T-cell (primary cell): Measurements from ENCODE around the gene IPO8. TPM values are rescaled to one million over a fixed set of nuclear protein-coding genes. Genes with fewer than 3 reads are reported as not detected.

Experiments
- ATAC-seq, 4 experiments: fragments of 200-7000 bp in 3 of 4; fragments of 150-1000 bp in 1 of 4; cut with Tn5 transposase; replicated peaks in 1 of 4; 1 replicate in 3 of 4; 2 replicates in 1 of 4; pipeline ENCODE4 v1.10.0; 2021; ENCODE audit warnings: moderate library complexity in 3 of 4, mild to moderate bottlenecking in 2 of 4, moderate number of reproducible peaks in 1 of 4
- CTCF ChIA-PET, 2 donors: fragments of 300-600 bp; sonication (Branson Sonifier 250); formaldehyde crosslinking; loops; one replicate each; lab custom pipeline; 2022; ENCODE audit warnings: antibody characterized with exemption in 2 of 2; lab: Charles Lee
- POLR2A ChIA-PET, 2 donors: fragments of 300-600 bp; sonication (Branson Sonifier 250); formaldehyde crosslinking; loops; one replicate each; lab custom pipeline; 2022; ENCODE audit warnings: antibody characterized with exemption in 2 of 2; lab: Charles Lee
- DNase-seq, 35 experiments: peaks; one replicate each; pipeline versions ENCODE4 v3.0.0 to v3.0.0-alpha.2; 2013 to 2023
- H3K27ac ChIP-seq: one replicate; pipeline ENCODE4 v1.5.1; 2013; ENCODE audit warnings: low read length
- H3K27me3 ChIP-seq, 2 experiments: replicated peaks in 1 of 2; 1 replicate in 1 of 2; 2 replicates in 1 of 2; pipeline versions ENCODE4 v1.6.1 to v1.7.0; 2013; ENCODE audit warnings: low read length in 1 of 2, mixed read lengths in 1 of 2; ENCODE audit not compliant: control insufficient read depth in 2 of 2, insufficient read depth in 2 of 2; ENCODE audit errors: extremely low read depth in 1 of 2
- H3K36me3 ChIP-seq, 2 donors: 1 replicate in 1 of 2; 2 replicates in 1 of 2; pipeline versions ENCODE4 v1.6.1 to v1.7.0; 2013; ENCODE audit warnings: low read length in 1 of 2; ENCODE audit not compliant: control insufficient read depth in 2 of 2, insufficient read depth in 1 of 2; ENCODE audit errors: extremely low read depth in 1 of 2
- H3K4me1 ChIP-seq, 2 experiments: 1 replicate in 1 of 2; 2 replicates in 1 of 2; pipeline versions ENCODE4 v1.6.1 to v1.7.0; 2013; ENCODE audit warnings: low read length in 2 of 2, mixed read lengths in 1 of 2; ENCODE audit not compliant: insufficient read depth in 2 of 2, control insufficient read depth in 1 of 2; ENCODE audit errors: extremely low read depth in 1 of 2
- H3K4me3 ChIP-seq, 2 donors: 1 replicate in 1 of 2; 2 replicates in 1 of 2; pipeline versions ENCODE4 v1.5.1 to v1.7.0; 2013; ENCODE audit warnings: mild to moderate bottlenecking in 2 of 2, low read length in 1 of 2, moderate library complexity in 1 of 2; ENCODE audit not compliant: control insufficient read depth in 1 of 2; ENCODE audit errors: extremely low read depth in 1 of 2
- H3K9me3 ChIP-seq: 2 replicates; pipeline ENCODE4 v1.7.0; 2013
- H3K27ac Mint-ChIP-seq, 2 donors: one replicate each; pipeline ENCODE4 v1.8.0; 2020 to 2021; ENCODE audit warnings: mild to moderate bottlenecking in 2 of 2, mixed read lengths in 2 of 2
- H3K27me3 Mint-ChIP-seq, 2 donors: one replicate each; pipeline ENCODE4 v1.8.0; 2021 to 2022; ENCODE audit warnings: mixed read lengths in 2 of 2
- H3K36me3 Mint-ChIP-seq: one replicate; pipeline ENCODE4 v1.8.0; 2021; ENCODE audit warnings: mixed read lengths
- H3K4me1 Mint-ChIP-seq, 3 donors: one replicate each; pipeline ENCODE4 v1.8.0; 2020 to 2022; ENCODE audit warnings: mixed read lengths in 3 of 3, mild to moderate bottlenecking in 1 of 3
- H3K4me3 Mint-ChIP-seq, 3 donors: one replicate each; pipeline ENCODE4 v1.8.0; 2020 to 2022; ENCODE audit warnings: mild to moderate bottlenecking in 3 of 3, mixed read lengths in 3 of 3, moderate library complexity in 3 of 3
- H3K9me3 Mint-ChIP-seq, 3 donors: one replicate each; pipeline ENCODE4 v1.8.0; 2020 to 2022; ENCODE audit warnings: mixed read lengths in 3 of 3
- WGBS: methylation state at CpG from one replicate; pipeline ENCODE4 v1.1.5; 2013; ENCODE audit warnings: missing lambda C conversion rate; ENCODE audit not compliant: insufficient coverage; 5-methylcytosine and 5-hydroxymethylcytosine counted together
- total RNA-seq, 35 experiments: library from RNA in 6 of 35; stranded (reverse) in 6 of 35; fragments of 120-200 nt in 1 of 35; gene quantifications; one replicate each; pipeline versions ENCODE4 v1.2.1 to v1.2.4 and lab custom pipeline; 2013 to 2026

Gene IPO8
- total RNA-seq, 5 donors from 2014 or later (not counting 1 experiment from before 2014, with no cell fraction given), result 29.9 to 54.9 (median 45.1) TPM

- DNase-seq (no peak), ATAC-seq (no peak)
- no peaks in the 10 kb centered on the region for H3K9me3 Mint-ChIP-seq
- Histone ChIP-seq H3K9me3 (no peaks in the 10 kb centered on the region), H3K27ac (no peak overlapping the region), H3K4me1 (no peaks in the 10 kb centered on the region), H3K4me3 (no peak overlapping the region), H3K36me3 (peaks cover 6 to 46% of the 10 kb centered on the region in 2 donors), H3K27me3 (no peaks in the 10 kb centered on the region)
- no CpG with 5 or more reads among the region's 1 CpG for WGBS
- no peak overlapping the region for H3K4me3 Mint-ChIP-seq
- H3K27me3 Mint-ChIP-seq, result no peaks in the 10 kb centered on the region
- H3K4me1 Mint-ChIP-seq, result peaks cover 0 to under 1% (median 0%) of the 10 kb centered on the region in 3 donors
- POLR2A ChIA-PET, result no interaction called here
- peaks cover 55% of the 10 kb centered on the region for H3K36me3 Mint-ChIP-seq
- CTCF ChIA-PET, result no interaction called here
- no peak overlapping the region for H3K27ac Mint-ChIP-seq
Measured at GRCh38 chr12:30678221-30678620, 17.4 kb downstream of the IPO8 start.

- Mint-ChIP-seq H3K27ac (no peak overlapping the region), H3K36me3 (peaks cover 37% of the 10 kb centered on the region), H3K27me3 (no peaks in the 10 kb centered on the region), H3K9me3 (no peaks in the 10 kb centered on the region), H3K4me1 (no peaks in the 10 kb centered on the region), H3K4me3 (no peak overlapping the region)
- ATAC-seq, result no peak
- POLR2A ChIA-PET, result no interaction called here
- peaks cover 0 to 34% of the 10 kb centered on the region in 2 donors for H3K36me3 ChIP-seq
- H3K4me1 ChIP-seq, result no peaks in the 10 kb centered on the region
- no peaks in the 10 kb centered on the region for H3K9me3 ChIP-seq
- CTCF ChIA-PET, result interaction anchor here (0.7 to 0.9 kb wide), 2 partner anchors 96 to 182 kb away, joined by 3 read pairs; no protein-coding TSS in a partner anchor
- no peak overlapping the region for H3K27ac ChIP-seq
- no peaks in the 10 kb centered on the region for H3K27me3 ChIP-seq
- WGBS, result 96% methylated on average over 3 of the region's 4 CpGs
- no peak for DNase-seq
- no peak overlapping the region for H3K4me3 ChIP-seq
Measured at GRCh38 chr12:30661210-30661609, 34.5 kb downstream of the IPO8 start.

- Mint-ChIP-seq H3K27ac (no peak overlapping the region), H3K9me3 (no peaks in the 10 kb centered on the region), H3K27me3 (no peaks in the 10 kb centered on the region), H3K4me1 (peaks cover 0 to 11% (median 5%) of the 10 kb centered on the region in 3 donors), H3K4me3 (no peak overlapping the region), H3K36me3 (peaks cover 40% of the 10 kb centered on the region)
- CTCF ChIA-PET, result no interaction called here
- DNase-seq (no peak), ATAC-seq (no peak)
- WGBS, result no CpG with 5 or more reads among the region's 1 CpG
- Histone ChIP-seq H3K4me3 (no peak overlapping the region), H3K27ac (no peak overlapping the region), H3K36me3 (peaks cover 0 to 13% of the 10 kb centered on the region in 2 donors), H3K27me3 (no peaks in the 10 kb centered on the region), H3K4me1 (no peaks in the 10 kb centered on the region), H3K9me3 (no peaks in the 10 kb centered on the region)
- POLR2A ChIA-PET, result no interaction called here
Measured at GRCh38 chr12:30652034-30652696, 43.5 kb downstream of the IPO8 start.

GRCh38 chr12:30646821-30647220 lies 48.8 kb downstream of the IPO8 start:
- Histone ChIP-seq H3K4me3 (no peak overlapping the region), H3K36me3 (peaks cover 6 to 20% of the 10 kb centered on the region in 2 donors), H3K9me3 (no peaks in the 10 kb centered on the region), H3K27me3 (no peaks in the 10 kb centered on the region), H3K27ac (no peak overlapping the region), H3K4me1 (no peaks in the 10 kb centered on the region)
- no peak overlapping the region for H3K4me3 Mint-ChIP-seq
- POLR2A ChIA-PET, result no interaction called here
- H3K9me3 Mint-ChIP-seq, result no peaks in the 10 kb centered on the region
- WGBS, result 100% methylated on average over 2 of the region's 4 CpGs
- H3K27me3 Mint-ChIP-seq, result no peaks in the 10 kb centered on the region
- peaks cover 46% of the 10 kb centered on the region for H3K36me3 Mint-ChIP-seq
- no peak overlapping the region for H3K27ac Mint-ChIP-seq
- ATAC-seq (no peak), DNase-seq (no peak)
- CTCF ChIA-PET, result no interaction called here
- H3K4me1 Mint-ChIP-seq, result peaks cover 0 to 10% (median 8%) of the 10 kb centered on the region in 3 donors

GRCh38 chr12:30643366-30643765 lies 52.3 kb downstream of the IPO8 start:
- Histone ChIP-seq H3K4me3 (no peak overlapping the region), H3K36me3 (peaks cover 6 to 29% of the 10 kb centered on the region in 2 donors), H3K9me3 (no peaks in the 10 kb centered on the region), H3K27me3 (no peaks in the 10 kb centered on the region), H3K4me1 (no peaks in the 10 kb centered on the region), H3K27ac (no peak overlapping the region)
- ATAC-seq (no peak), DNase-seq (no peak)
- ChIA-PET POLR2A (no interaction called here), CTCF (no interaction called here)
- no peaks in the 10 kb centered on the region for H3K9me3 Mint-ChIP-seq
- no peak overlapping the region for H3K27ac Mint-ChIP-seq
- H3K4me3 Mint-ChIP-seq, result no peak overlapping the region
- H3K36me3 Mint-ChIP-seq, result peaks cover 52% of the 10 kb centered on the region
- WGBS, result no CpG with 5 or more reads among the region's 4 CpGs
- no peaks in the 10 kb centered on the region for H3K27me3 Mint-ChIP-seq
- peaks cover 0 to 9% (median 3%) of the 10 kb centered on the region in 3 donors for H3K4me1 Mint-ChIP-seq

- Histone ChIP-seq H3K9me3 (no peaks in the 10 kb centered on the region), H3K36me3 (peaks cover 6 to 38% of the 10 kb centered on the region in 2 donors), H3K4me3 (no peak overlapping the region), H3K27ac (no peak overlapping the region), H3K4me1 (no peaks in the 10 kb centered on the region), H3K27me3 (no peaks in the 10 kb centered on the region)
- Mint-ChIP-seq H3K27me3 (no peaks in the 10 kb centered on the region), H3K27ac (no peak overlapping the region), H3K4me1 (no peaks in the 10 kb centered on the region), H3K4me3 (no peak overlapping the region), H3K36me3 (peaks cover 56% of the 10 kb centered on the region), H3K9me3 (no peaks in the 10 kb centered on the region)
- ATAC-seq (no peak), DNase-seq (no peak)
- POLR2A ChIA-PET, result no interaction called here
- CTCF ChIA-PET, result interaction anchor here in 1 of 2 donors (0.5 kb wide), 2 partner anchors 112 to 1305 kb away, joined by 5 to 6 read pairs; no protein-coding TSS in a partner anchor
- no CpG with 5 or more reads among the region's 2 CpGs for WGBS
Measured at GRCh38 chr12:30640392-30640791, 55.3 kb downstream of the IPO8 start.
